ENCODE results near the gene POLH. TPM values are rescaled to one million over a fixed set of nuclear protein-coding genes. Genes with fewer than 3 reads are reported as not detected.

The POLH gene
- total RNA-seq, 4 donors from 2014 or later, result 4.6 to 16.3 (median 7.4) TPM

DNA sequence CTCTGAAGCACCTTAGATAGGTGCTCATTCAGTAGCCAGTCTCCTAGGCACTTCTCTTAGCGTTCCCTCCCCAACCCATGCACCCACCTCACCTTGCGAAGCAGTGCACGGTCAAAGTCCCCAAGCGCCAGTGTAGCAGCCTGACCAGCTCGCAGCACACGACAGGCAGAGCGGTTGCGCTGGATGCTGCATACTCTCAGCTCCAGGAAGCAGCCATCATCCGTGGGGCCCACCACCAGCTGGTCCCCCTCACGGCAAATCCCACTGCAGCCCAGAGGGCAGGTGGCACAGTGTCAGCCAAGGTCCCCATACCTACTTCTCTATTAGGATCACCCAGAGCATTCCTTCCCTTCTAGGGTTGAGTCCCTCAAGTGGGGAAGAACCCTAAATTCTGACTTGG lies 46.6 kb downstream of the POLH start:
- TF ChIP-seq, protein P1, sequence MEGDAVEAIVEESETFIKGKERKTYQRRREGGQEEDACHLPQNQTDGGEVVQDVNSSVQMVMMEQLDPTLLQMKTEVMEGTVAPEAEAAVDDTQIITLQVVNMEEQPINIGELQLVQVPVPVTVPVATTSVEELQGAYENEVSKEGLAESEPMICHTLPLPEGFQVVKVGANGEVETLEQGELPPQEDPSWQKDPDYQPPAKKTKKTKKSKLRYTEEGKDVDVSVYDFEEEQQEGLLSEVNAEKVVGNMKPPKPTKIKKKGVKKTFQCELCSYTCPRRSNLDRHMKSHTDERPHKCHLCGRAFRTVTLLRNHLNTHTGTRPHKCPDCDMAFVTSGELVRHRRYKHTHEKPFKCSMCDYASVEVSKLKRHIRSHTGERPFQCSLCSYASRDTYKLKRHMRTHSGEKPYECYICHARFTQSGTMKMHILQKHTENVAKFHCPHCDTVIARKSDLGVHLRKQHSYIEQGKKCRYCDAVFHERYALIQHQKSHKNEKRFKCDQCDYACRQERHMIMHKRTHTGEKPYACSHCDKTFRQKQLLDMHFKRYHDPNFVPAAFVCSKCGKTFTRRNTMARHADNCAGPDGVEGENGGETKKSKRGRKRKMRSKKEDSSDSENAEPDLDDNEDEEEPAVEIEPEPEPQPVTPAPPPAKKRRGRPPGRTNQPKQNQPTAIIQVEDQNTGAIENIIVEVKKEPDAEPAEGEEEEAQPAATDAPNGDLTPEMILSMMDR (IDR thresholded peaks at IDR 0.05; ENCODE audit: low read depth), result no peak

DNA sequence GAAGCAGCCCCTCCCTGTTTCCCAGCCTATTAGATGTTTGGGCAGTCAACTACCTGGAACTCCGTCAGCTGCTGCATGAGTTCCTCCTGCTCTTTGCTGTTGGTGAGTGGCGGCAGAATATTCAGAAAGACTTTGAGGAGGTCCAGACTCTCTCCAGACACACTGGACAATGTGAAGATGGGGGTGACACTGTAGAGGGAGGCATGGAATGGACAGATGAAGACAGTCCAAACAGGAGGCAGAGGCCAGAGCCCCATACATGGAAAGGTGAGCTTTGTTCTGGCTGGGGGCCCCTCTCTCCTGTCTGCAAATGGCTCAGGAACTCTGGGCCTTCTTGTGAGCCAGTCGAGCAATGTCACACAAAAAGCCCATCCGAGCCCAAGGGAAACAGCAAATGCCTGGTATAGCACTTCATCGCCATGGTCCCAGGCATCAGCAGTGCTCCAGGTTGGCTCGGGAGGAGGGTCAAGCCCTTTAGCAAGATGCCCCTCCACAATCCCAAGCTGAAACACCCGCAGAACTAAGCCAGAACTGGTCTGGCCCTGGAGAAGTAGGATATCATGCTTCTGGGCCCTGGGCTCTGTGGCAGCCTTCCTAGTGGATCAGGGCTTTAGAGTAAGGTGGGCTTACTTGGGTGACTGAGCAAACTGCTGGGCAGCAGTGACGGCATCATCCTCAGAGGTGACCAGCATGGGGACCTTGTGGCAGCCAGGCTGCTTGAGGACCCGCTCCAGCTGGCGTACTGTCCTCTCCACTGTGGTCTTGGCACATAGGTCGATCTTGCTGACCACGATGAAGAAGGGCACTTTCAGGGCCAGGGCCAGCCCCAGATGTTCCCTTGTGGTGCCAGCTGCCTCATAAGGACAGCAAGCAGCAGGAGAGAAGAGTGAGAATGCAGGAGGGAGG lies 48.1 kb downstream of the POLH start:
- TF ChIP-seq, protein P1 (IDR thresholded peaks at IDR 0.05; ENCODE audit: low read depth), result no peak

DNA sequence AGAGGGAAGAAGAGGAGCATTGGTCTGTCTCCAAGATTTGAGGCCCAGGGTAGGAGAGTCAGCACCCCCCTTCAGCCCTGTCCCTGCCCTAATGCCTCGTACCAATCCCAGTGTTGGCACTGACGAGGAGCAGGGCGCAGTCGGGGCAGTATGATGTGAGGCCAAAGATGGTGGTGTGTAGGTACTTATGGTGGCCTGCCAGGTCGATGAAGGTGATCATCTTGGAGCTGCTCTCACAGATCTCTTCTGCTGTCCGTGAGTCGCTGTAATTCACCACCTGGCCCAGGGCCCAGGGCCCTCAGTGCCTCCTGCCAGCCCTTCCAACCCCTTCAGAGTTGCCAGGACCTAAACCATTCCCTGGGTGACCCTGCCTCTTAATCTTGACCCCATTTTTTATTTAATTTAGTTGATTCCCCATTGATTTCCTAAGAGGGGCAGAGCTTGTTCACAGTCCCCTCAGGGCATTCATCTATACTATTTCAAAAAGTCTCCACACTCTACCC lies 48.9 kb downstream of the POLH start:
- TF ChIP-seq, protein P1 (IDR thresholded peaks at IDR 0.05; ENCODE audit: low read depth), result no peak

DNA sequence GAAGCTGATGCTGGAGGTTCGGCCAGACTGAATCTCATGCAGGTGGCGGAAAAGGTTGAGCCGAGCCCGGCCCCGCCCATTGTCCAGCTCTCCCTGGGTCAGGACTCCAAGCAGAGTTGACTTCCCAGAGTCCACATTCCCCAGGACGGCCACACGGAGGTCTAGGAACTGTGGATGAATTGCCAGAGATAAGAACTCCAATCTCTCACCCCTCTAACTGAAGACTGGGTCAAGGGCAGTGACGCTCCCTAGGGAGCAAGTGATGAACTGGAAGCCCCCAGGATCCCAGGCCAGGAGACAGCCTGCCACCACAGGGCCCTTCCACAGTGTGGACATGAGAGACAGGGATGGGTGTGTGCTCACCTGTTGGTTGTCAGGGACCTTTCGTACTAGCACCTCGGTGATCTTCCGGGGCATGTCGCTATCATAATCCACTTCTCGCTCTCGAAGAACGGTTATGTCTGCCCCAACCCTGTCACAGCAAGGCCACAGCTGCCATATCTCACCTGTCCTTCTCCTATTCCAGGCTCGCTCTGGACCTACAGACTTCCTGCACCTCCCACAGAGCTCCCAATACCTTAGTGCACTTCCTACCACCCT lies 49.5 kb downstream of the POLH start:
- TF ChIP-seq, protein P1 (IDR thresholded peaks at IDR 0.05; ENCODE audit: low read depth), result no peak

DNA sequence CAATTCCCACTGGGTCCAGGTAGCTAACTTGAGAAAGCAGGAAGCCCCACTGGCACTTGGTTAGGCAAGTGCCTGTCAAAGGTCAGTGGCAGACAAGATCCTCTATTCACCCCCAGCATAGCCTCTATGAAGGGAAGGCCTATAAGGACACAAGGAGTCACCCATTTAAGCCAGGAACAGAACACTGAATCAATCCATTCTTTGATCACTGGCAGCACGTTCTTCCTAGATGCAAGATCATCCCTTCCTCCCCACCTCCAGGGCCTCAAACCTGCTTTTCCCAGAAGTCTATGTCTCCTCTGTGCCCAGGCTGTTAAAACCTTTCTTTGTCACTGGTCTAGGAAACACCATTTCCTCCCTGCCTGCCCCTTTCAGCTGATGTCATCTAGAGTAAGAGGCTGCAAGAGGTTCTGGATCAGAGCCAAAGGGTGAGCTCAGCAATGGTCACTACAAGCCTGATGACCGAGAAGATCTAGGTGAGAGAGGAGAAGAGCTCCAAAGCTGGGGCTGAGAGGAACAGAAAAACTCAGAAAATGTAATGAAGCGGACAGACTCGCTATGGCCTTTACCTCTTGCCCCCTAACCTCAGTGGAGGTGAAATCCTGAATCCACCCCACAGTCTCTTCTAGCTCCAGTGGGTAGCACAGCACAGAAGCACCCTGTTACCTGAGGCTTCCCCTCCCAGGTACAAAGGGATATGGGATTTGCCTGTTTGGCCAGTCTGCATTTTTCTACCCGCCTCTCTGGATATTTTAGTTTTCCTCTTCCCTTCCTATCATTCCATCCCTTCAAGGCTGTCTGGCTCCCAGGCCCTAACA lies 51.2 kb downstream of the POLH start:
- TF ChIP-seq, protein P1 (IDR thresholded peaks at IDR 0.05; ENCODE audit: low read depth), result no peak

DNA sequence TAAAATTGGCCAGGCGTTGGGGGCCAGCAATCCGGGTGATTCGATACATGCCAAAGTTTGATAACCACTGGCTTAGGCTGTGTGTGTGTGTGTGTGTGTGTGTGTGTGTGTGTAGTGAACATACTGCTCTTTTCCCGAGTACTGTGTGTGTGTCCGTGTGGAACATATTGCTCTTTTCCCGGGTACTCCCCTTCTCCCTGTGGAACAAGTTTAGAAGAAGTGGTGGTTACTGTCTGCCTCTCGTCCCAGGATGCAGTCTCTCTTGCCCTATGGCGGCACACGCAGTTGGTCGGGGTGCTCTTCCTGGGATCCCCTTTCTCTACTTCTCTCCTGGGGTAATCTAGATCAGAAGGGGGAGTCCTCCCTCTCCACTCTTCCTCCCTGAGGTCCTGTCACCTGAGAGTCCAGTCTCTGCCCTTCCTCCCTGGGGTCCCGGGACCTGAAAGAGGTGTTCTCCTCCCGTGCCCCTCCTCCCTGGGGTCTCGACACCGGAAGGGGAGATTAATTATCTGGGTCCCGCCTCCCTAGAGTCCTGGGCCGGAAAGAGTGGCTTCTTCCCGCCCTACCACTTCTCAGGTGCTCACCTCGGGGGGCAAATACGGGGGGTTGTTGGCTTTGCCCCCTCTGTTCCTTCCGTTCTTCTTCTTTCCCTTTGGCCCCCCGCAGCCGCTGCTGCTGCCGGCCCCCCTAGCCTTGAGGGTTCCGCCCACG lies 52.6 kb downstream of the POLH start:
- TF ChIP-seq, protein P1 (IDR thresholded peaks at IDR 0.05; ENCODE audit: low read depth), result no peak
